K562 (cell line): Measurements from ENCODE around the gene TRIM33. TPM values are rescaled to one million over a fixed set of nuclear protein-coding genes. Genes with fewer than 3 reads are reported as not detected.

ENCODE experiments used
- EP300 ChIP-seq: IDR thresholded peaks from 2 replicates; pipeline ENCODE4 v1.6.1; 2012; ENCODE audit warnings: low read length, improper control_type of control experiment
- HBP1 ChIP-seq: fragments of 450-650 bp; formaldehyde crosslinking; IDR thresholded peaks from 2 replicates; pipeline ENCODE4 v1.4.0; 2022; ENCODE audit warnings: missing genetic modification characterization
- KLF6 ChIP-seq: fragments of 250-450 bp; sonication (Bioruptor Pico); IDR thresholded peaks from 2 replicates; pipeline ENCODE4 v1.4.0; 2020; ENCODE audit warnings: mild to moderate bottlenecking, moderate library complexity, borderline replicate concordance
- NCOA4 ChIP-seq: fragments of 450-650 bp; IDR thresholded peaks from 2 replicates; pipeline ENCODE4 v1.6.1; 2018; ENCODE audit warnings: mild to moderate bottlenecking; ENCODE audit not compliant: partially characterized antibody
- OTX1 ChIP-seq: fragments of 450-650 bp; formaldehyde crosslinking; IDR thresholded peaks from 2 replicates; pipeline ENCODE4 v1.4.0; 2022; ENCODE audit warnings: mild to moderate bottlenecking
- PML ChIP-seq: IDR thresholded peaks from 2 replicates; pipeline ENCODE4 v1.6.1; 2012; ENCODE audit warnings: low read length, inconsistent platforms
- PYGO2 ChIP-seq: fragments of 450-650 bp; IDR thresholded peaks from 2 replicates; pipeline ENCODE4 v1.6.1; 2016; ENCODE audit warnings: mild to moderate bottlenecking, missing genetic modification characterization, moderate library complexity, missing compliant biosample characterization
- ZEB2 ChIP-seq: fragments of 450-650 bp; IDR thresholded peaks from 2 replicates; pipeline ENCODE4 v1.6.1; 2016
- ZHX1 ChIP-seq: fragments of 150-350 bp; conservative IDR thresholded peaks from 2 replicates; pipeline ENCODE4 v1.6.1; 2014; ENCODE audit warnings: low read length
- ZNF197 ChIP-seq: fragments of 200-800 bp; sonication (Bioruptor generic); IDR thresholded peaks from 2 replicates; pipeline ENCODE4 v1.6.1; 2016; ENCODE audit warnings: low read depth, missing genetic modification characterization, missing compliant biosample characterization
- ZNF280A ChIP-seq: fragments of 450-650 bp; IDR thresholded peaks from 2 replicates; pipeline ENCODE4 v1.6.1; 2018; ENCODE audit warnings: mild to moderate bottlenecking, low read depth; ENCODE audit not compliant: partially characterized antibody
- ZNF699 ChIP-seq: fragments of 250-450 bp; sonication (Bioruptor Pico); IDR thresholded peaks from 2 replicates; pipeline ENCODE4 v1.8.0; 2021; ENCODE audit warnings: mild to moderate bottlenecking, moderate library complexity; ENCODE audit not compliant: insufficient replicate concordance
- polyA plus RNA-seq, 8 experiments: library from polyadenylated mRNA; depleted of rRNA in 4 of 8; stranded (reverse) in 5 of 8; unstranded in 3 of 8; fragments of >200 nt; fragmentation: Nextera tagmentation in 2 of 8; fragmentation: Illumina TruSeq in 1 of 8; extraction: Ambion mirVana in 2 of 8; extraction: Trizol in 1 of 8; gene quantifications; 2 replicates each; pipeline versions ENCODE4 v1.2.1 to v1.2.3, GENCODE V29; 2011 to 2014; ENCODE audit warnings: inconsistent platforms in 1 of 8, missing spikeins in 1 of 8
- total RNA-seq, 7 experiments: library from RNA; depleted of rRNA in 6 of 7; stranded (reverse); fragments of >200 nt in 6 of 7; fragmentation: Illumina TruSeq in 2 of 7; extraction: Trizol in 2 of 7; gene quantifications; 2 replicates each; pipeline versions ENCODE4 v1.2.1 to v1.2.3, GENCODE V29; 2011 to 2021; ENCODE audit warnings: low replicate concordance in 1 of 7
- TF ChIP-seq, protein P1 (sequence below): sonication (generic); formaldehyde crosslinking; IDR thresholded peaks from 2 replicates; pipeline ENCODE4 v1.8.1; 2023; ENCODE audit warnings: mild to moderate bottlenecking, missing genetic modification reagents, moderate library complexity
- TF ChIP-seq, protein P2 (sequence below): fragments of 250-450 bp; sonication (Bioruptor Pico); IDR thresholded peaks from 2 replicates; pipeline ENCODE4 v1.5.0; 2021; ENCODE audit warnings: mild to moderate bottlenecking, moderate library complexity

The TRIM33 gene
- total and polyA plus RNA-seq, 9 of the 15 experiments (the other 6 are each of a cell fraction or from before 2014, with no cell fraction given): 9.3 to 58.4 (median 40.2) TPM

DNA sequence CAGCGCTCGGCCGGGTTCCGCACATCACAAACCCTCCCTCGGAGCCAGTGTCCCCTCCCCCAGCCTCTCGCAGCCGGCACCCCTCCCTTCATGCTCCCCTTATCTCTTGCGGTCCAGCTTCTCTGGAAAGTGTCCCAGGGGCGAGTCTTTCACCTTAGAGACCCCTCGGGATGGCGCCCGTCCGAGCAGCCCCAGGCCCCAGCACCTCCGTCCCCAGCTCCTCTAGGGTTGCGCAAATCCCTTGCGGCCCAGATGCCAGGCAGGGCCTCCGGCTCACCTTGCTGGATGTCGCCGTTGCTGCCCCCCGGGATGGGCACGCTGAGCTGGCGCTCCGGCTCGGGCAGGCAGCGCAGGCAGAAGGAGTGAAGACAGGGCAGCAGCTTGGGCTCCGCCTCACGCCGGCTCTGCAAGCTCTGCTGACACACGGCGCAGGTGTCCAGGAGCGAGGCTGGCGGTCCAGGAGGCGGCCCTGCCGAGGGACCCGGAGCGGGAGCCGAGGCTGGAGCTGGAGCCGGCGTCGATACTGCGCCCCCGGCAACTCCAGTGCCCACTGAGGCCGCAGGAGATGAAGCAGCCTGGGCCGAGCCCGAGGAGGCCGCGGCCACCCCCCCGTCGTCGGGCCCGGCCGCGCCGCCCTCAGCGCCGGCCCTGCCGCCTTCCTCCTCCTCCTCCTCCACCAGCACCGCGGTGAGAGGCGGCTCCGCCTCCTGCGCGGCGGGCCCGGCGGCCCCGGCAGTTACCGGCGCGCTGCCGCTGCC lies 550 bp downstream of the TRIM33 start (continued):
- TF ChIP-seq ZHX1 (no peak), PML (0 out of 2 replicates have a peak, but pooled peaks have one; percentile 26), HBP1 (no peak), ZEB2 (peak; percentile 69; the same call in 1 of the 2 replicates), OTX1 (CRISPR knock-in tag) (no peak), ZNF280A (no peak), ZNF197 (CRISPR knock-in tag) (no peak), NCOA4 (no peak), EP300 (peak; percentile 78), KLF6 (0 out of 2 replicates have a peak, but pooled peaks have one; percentile 39), ZNF699 (CRISPR knock-in tag) (no peak), PYGO2 (tag) (no peak)
- TF ChIP-seq, protein P1, sequence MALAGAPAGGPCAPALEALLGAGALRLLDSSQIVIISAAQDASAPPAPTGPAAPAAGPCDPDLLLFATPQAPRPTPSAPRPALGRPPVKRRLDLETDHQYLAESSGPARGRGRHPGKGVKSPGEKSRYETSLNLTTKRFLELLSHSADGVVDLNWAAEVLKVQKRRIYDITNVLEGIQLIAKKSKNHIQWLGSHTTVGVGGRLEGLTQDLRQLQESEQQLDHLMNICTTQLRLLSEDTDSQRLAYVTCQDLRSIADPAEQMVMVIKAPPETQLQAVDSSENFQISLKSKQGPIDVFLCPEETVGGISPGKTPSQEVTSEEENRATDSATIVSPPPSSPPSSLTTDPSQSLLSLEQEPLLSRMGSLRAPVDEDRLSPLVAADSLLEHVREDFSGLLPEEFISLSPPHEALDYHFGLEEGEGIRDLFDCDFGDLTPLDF: 0 out of 2 replicates have a peak, but pooled peaks have one; percentile 42
- TF ChIP-seq, protein P2, sequence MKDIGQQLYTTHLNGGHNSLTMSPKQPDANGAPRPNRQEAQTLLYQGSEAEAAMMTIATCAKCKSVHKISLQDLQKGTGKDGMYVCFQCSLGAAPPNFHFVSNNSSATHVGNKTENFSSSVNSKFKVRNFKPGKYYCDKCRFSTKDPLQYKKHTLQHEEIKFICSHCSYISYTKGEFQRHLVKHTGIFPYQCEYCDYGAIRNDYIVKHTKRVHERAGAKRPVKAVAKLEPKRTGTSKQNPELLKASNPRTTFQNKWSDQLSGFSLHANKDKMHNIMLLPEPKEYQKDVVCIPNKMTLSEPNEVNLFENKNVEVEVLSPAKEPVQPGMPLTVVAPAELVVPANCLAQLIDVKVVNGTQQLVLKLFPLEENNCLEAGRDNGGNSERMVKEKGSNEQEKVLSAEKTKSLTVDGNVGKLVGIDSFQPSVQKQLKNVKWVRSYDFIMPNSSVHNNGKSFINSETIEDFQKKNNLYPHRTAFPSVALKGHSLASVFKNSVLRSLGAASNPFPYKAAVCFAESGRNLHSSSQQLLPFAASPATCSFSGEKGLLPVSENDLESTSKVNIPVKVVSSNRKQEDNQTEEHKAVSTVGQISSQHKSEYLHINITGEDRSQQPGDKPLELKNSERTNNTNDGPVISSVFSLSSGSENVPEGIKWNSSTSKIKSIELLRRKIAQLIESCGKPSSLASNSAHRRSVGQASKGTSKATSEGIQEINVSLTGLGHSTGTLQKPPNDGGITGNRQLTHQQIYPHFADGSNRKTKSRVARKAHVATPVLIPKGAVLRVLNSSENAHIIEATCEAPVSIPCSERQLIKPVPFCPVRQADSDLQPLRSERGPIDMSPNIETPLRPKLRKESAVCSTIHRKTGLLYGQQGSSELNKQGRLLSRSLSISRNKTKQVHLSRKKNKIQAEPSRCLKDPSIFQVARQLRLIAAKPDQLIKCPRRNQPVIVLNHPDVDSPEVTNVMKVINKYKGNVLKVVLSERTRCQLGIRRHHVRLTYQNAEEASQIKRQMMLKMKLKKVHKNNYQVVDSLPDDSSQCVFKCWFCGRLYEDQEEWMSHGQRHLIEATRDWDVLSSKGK (CRISPR knock-in tag): no peak
